CD4-positive, alpha-beta T cell (primary cell): ENCODE results near the gene RFX5. TPM values are rescaled to one million over a fixed set of nuclear protein-coding genes. Genes with fewer than 3 reads are reported as not detected.
"Not testable (repeated sequence)": the region's sequence is repeated elsewhere in the genome, so short reads cannot be mapped to it uniquely, and the experiment has no call there.

Source experiments
- ATAC-seq: fragments of 200-7000 bp; cut with Tn5 transposase; one replicate; pipeline ENCODE4 v1.10.0; 2022; ENCODE audit warnings: mild to moderate bottlenecking; ENCODE audit not compliant: poor library complexity
- CTCF ChIA-PET: fragments of 350-600 bp; sonication (Branson Sonifier 250); formaldehyde crosslinking; loops from one replicate; lab custom pipeline; 2021; ENCODE audit warnings: antibody characterized with exemption, inconsistent platforms; lab: Charles Lee
- POLR2A ChIA-PET: fragments of 350-600 bp; sonication (Branson Sonifier 250); formaldehyde crosslinking; loops from one replicate; lab custom pipeline; 2021; ENCODE audit warnings: antibody characterized with exemption, inconsistent platforms; lab: Charles Lee
- DNase-seq, 14 experiments: peaks; one replicate each; pipeline ENCODE4 v3.0.0-alpha.2; 2013 to 2020; ENCODE audit warnings: mixed read lengths in 2 of 14
- H3K27ac ChIP-seq, 2 donors: one replicate each; pipeline versions ENCODE4 v1.5.1 to v1.7.0; 2013; ENCODE audit warnings: low read length in 2 of 2, low read depth in 1 of 2, mild to moderate bottlenecking in 1 of 2
- H3K27me3 ChIP-seq, 2 experiments: 1 replicate in 1 of 2; 2 replicates in 1 of 2; pipeline versions ENCODE4 v1.6.1 to v1.7.0; 2013; ENCODE audit warnings: low read length in 2 of 2, control low read depth in 1 of 2, mild to moderate bottlenecking in 1 of 2, moderate library complexity in 1 of 2; ENCODE audit not compliant: insufficient read depth in 2 of 2, control insufficient read depth in 1 of 2
- H3K36me3 ChIP-seq: one replicate; pipeline ENCODE4 v1.6.1; 2013; ENCODE audit warnings: low read length, control low read depth; ENCODE audit not compliant: insufficient read depth
- H3K4me1 ChIP-seq: one replicate; pipeline ENCODE4 v1.6.1; 2013; ENCODE audit warnings: low read length, control low read depth; ENCODE audit not compliant: insufficient read depth
- H3K4me3 ChIP-seq: one replicate; pipeline ENCODE4 v1.5.1; 2013; ENCODE audit warnings: mild to moderate bottlenecking, low read length, moderate library complexity
- H3K9me3 ChIP-seq, 2 experiments: 1 replicate in 1 of 2; 2 replicates in 1 of 2; pipeline versions ENCODE4 v1.6.1 to v1.7.0; 2013; ENCODE audit warnings: low read length in 2 of 2, mild to moderate bottlenecking in 2 of 2, control low read depth in 1 of 2, moderate library complexity in 1 of 2; ENCODE audit not compliant: control insufficient read depth in 1 of 2, insufficient read depth in 1 of 2
- H3K27ac Mint-ChIP-seq: one replicate; pipeline ENCODE4 v1.8.0; 2020; ENCODE audit warnings: mixed read lengths
- H3K27me3 Mint-ChIP-seq: one replicate; pipeline ENCODE4 v1.8.0; 2021; ENCODE audit warnings: mixed read lengths
- H3K36me3 Mint-ChIP-seq: one replicate; pipeline ENCODE4 v1.8.0; 2021; ENCODE audit warnings: low read depth, mixed read lengths
- H3K4me1 Mint-ChIP-seq: one replicate; pipeline ENCODE4 v1.8.0; 2021; ENCODE audit warnings: low read depth, mixed read lengths
- H3K4me3 Mint-ChIP-seq: one replicate; pipeline ENCODE4 v1.8.0; 2020; ENCODE audit warnings: mild to moderate bottlenecking, mixed read lengths
- H3K9me3 Mint-ChIP-seq: one replicate; pipeline ENCODE4 v1.8.0; 2020; ENCODE audit warnings: mixed read lengths
- CTCF ChIP-seq: fragments of 200-600 bp; IDR thresholded peaks from one replicate; pipeline ENCODE4 v1.8.0; 2022; ENCODE audit warnings: antibody characterized with exemption, mild to moderate bottlenecking
- intact Hi-C, 2 experiments: fragments of 100-400 bp; cut with DNase I in 1 of 2; cut with micrococcal nuclease in 1 of 2; formaldehyde crosslinking; loops; one replicate each; pipeline versions ENCODE4 v1.15.1 to v1.9.0; 2023 to 2025; cut with DNase I, micrococcal nuclease
- total RNA-seq, 174 experiments: library from RNA in 2 of 174; stranded (reverse) in 2 of 174; gene quantifications; one replicate each; pipeline ENCODE4 v1.2.3 and lab custom pipeline; 2021 to 2026

Gene RFX5
- total RNA-seq, 2 experiments from 2014 or later = 62.0 to 65.7 TPM

GRCh38 chr1:151361883-151362282 is 14.8 kb upstream of the RFX5 start:
- TF ChIP-seq CTCF = no peak
- intact Hi-C loops = no loop called here
- Histone ChIP-seq H3K4me3 (no peak overlapping the region), H3K4me1 (no peaks in the 10 kb centered on the region), H3K27ac (no peak overlapping the region), H3K9me3 (peaks cover 0 to 12% of the 10 kb centered on the region in 2 experiments), H3K36me3 (no peaks in the 10 kb centered on the region), H3K27me3 (no peaks in the 10 kb centered on the region)
- ChIA-PET CTCF (no interaction called here), POLR2A (no interaction called here)
- no peaks in the 10 kb centered on the region for H3K27me3 Mint-ChIP-seq
- DNase-seq (no peak), ATAC-seq (no peak)
- H3K27ac Mint-ChIP-seq = no peak overlapping the region
- no peaks in the 10 kb centered on the region for H3K4me1 Mint-ChIP-seq
- no peaks in the 10 kb centered on the region for H3K36me3 Mint-ChIP-seq
- no peak overlapping the region for H3K4me3 Mint-ChIP-seq
- H3K9me3 Mint-ChIP-seq = peaks cover 3% of the 10 kb centered on the region

GRCh38 chr1:151356696-151357095 is 9.6 kb upstream of the RFX5 start:
- Mint-ChIP-seq H3K4me1 (no peaks in the 10 kb centered on the region), H3K9me3 (no peaks in the 10 kb centered on the region), H3K36me3 (no peaks in the 10 kb centered on the region), H3K27me3 (no peaks in the 10 kb centered on the region), H3K4me3 (no peak overlapping the region), H3K27ac (no peak overlapping the region)
- Histone ChIP-seq H3K36me3 (no peaks in the 10 kb centered on the region), H3K9me3 (peaks cover 0 to 4% of the 10 kb centered on the region in 2 experiments), H3K4me3 (no peak overlapping the region), H3K27me3 (no peaks in the 10 kb centered on the region), H3K27ac (no peak overlapping the region), H3K4me1 (no peaks in the 10 kb centered on the region)
- no peak for DNase-seq
- intact Hi-C loops = no loop called here
- ChIA-PET CTCF (interaction anchor here (0.5 kb wide), 1 partner anchor 796 kb away, joined by 3 read pairs; no protein-coding TSS in a partner anchor), POLR2A (no interaction called here)
- no peak for TF ChIP-seq CTCF
- no peak for ATAC-seq

DNA sequence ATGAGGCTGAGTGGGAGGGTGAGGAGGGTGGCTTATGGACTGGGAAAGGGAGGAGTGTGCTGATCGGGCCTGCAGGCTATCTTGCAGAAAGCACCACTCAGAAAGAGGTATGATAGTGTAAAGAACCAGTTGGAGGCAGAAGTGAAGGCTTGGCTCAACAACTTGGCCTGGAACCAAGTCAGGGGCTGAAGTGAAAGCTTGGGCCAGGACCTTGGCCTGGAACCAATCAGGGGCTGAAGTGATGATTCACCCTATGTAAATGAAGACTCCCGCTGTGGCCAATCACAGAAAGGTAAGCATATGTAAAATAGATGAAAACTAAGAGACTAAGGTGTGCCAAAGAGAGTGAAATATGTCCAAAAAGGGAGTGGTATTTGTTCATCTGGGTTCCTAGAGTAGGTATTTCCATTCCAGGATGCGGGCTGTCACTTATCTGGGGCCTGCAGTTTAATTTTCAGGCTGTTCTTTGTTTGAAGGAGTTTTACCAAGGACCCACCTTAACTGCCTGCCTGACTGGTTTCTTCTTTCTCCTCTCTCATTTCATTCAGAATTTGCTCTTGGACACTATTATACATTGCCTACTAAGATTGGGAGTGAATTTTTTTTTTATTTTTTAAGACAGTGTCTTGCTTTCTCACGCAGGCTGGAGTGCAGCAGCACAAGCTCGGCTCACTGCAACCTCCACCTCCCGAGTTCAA is 5.1 kb upstream of the RFX5 start:
- no peaks in the 10 kb centered on the region for H3K27me3 ChIP-seq
- Mint-ChIP-seq H3K27me3 (no peaks in the 10 kb centered on the region), H3K4me1 (peaks cover 8% of the 10 kb centered on the region), H3K36me3 (peaks cover 3% of the 10 kb centered on the region), H3K27ac (no peak overlapping the region), H3K4me3 (no peak overlapping the region), H3K9me3 (peaks cover 2% of the 10 kb centered on the region)
- ChIA-PET CTCF (no interaction called here), POLR2A (interaction anchor here (1.5 kb wide), 1 partner anchor 11 kb away, joined by 3 read pairs; no protein-coding TSS in a partner anchor)
- H3K4me3 ChIP-seq = no peak overlapping the region
- intact Hi-C loops = no loop called here
- no peaks in the 10 kb centered on the region for H3K36me3 ChIP-seq
- peaks cover 8% of the 10 kb centered on the region for H3K4me1 ChIP-seq
- H3K9me3 ChIP-seq = peaks cover 0 to 17% of the 10 kb centered on the region in 2 experiments
- H3K27ac ChIP-seq = no peak overlapping the region
- TF ChIP-seq CTCF = no peak
- ATAC-seq = no peak
- DNase-seq = no peak

DNA sequence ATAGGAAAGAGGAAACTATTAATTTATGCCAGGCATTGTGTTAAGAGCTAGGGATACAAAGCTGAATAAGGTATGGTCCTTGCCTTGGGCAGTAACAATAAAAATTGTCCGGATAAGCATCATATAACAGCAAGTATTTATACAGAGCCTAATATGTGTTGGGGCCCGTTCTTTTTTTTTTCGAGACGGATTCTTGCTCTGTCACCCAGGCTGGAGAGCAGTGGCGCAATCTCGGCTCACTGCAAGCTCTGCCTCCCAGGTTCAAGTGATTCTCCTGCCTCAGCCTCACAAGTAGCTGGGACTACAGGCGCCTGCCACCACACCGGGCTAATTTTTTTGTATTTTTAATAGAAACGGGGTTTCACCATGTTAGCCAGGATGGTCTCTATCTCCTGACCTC is 3.3 kb upstream of the RFX5 start:
- Mint-ChIP-seq H3K36me3 (peaks cover 18% of the 10 kb centered on the region), H3K4me1 (peaks cover 25% of the 10 kb centered on the region)
- H3K27ac Mint-ChIP-seq, DNase-seq, intact Hi-C loops, ATAC-seq, H3K4me3 Mint-ChIP-seq, H3K4me3 ChIP-seq, H3K27me3 ChIP-seq, H3K27ac ChIP-seq, H3K36me3 ChIP-seq, H3K27me3 Mint-ChIP-seq, H3K9me3 Mint-ChIP-seq: not testable (repeated sequence)
- CTCF ChIA-PET = interaction anchor here (1.5 to 1.9 kb wide), 2 partner anchors 9 to 49 kb away, joined by 6 to 9 read pairs; partner anchors contain the start of gene PSMB4
- Histone ChIP-seq H3K4me1 (peaks cover 20% of the 10 kb centered on the region), H3K9me3 (peaks cover 0 to 17% of the 10 kb centered on the region in 2 experiments)
- POLR2A ChIA-PET = interaction anchor here (0.6 kb wide), 1 partner anchor 598 kb away, joined by 4 read pairs; no protein-coding TSS in a partner anchor
